PC-9 (cell line): ENCODE data around the gene GAL3ST1. TPM values are rescaled to one million over a fixed set of nuclear protein-coding genes. Genes with fewer than 3 reads are reported as not detected.

Experiments used
- BruUV-seq: library from RNA; stranded (reverse); fragments of 400-500 nt; replicated peaks from 2 replicates; lab custom pipeline; 2021; lab: Mats Ljungman, UMichigan
- CTCF ChIA-PET: fragments of 300-600 bp; sonication (Branson Sonifier 250); formaldehyde crosslinking; loops from one replicate; lab custom pipeline; 2022; ENCODE audit warnings: antibody characterized with exemption; lab: Charles Lee
- POLR2A ChIA-PET: fragments of 300-600 bp; sonication (Branson Sonifier 250); formaldehyde crosslinking; loops from one replicate; lab custom pipeline; 2022; ENCODE audit warnings: antibody characterized with exemption; ENCODE audit not compliant: unreplicated experiment; lab: Charles Lee
- DNase-seq, 2 experiments: peaks; one replicate each; pipeline versions ENCODE4 v3.0.0 to v3.0.0-alpha.2; 2015 to 2022; ENCODE audit warnings: mixed read lengths in 1 of 2
- H2AFZ ChIP-seq: fragments of 200-600 bp; sonication (generic); 2 replicates; pipeline ENCODE4 v1.8.1; 2017; ENCODE audit warnings: antibody characterized with exemption
- H3F3A ChIP-seq: fragments of 200-600 bp; sonication (generic); 2 replicates; pipeline ENCODE4 v1.8.1; 2017; ENCODE audit warnings: antibody characterized with exemption, mild to moderate bottlenecking, low read depth; ENCODE audit not compliant: insufficient read depth
- H3K27ac ChIP-seq: fragments of 200-600 bp; sonication (generic); 2 replicates; pipeline ENCODE4 v1.6.1; 2016; ENCODE audit warnings: mixed run types
- H3K27me3 ChIP-seq: fragments of 200-600 bp; sonication (generic); 2 replicates; pipeline ENCODE4 v1.6.1; 2016; ENCODE audit warnings: low read depth, mixed run types; ENCODE audit not compliant: insufficient read depth
- H3K36me3 ChIP-seq: fragments of 200-600 bp; sonication (generic); 2 replicates; pipeline ENCODE4 v1.6.1; 2016; ENCODE audit warnings: low read depth, mixed run types
- H3K4me1 ChIP-seq: fragments of 200-600 bp; sonication (generic); replicated peaks from 2 replicates; pipeline ENCODE4 v1.6.1; 2016; ENCODE audit warnings: mixed run types; ENCODE audit not compliant: insufficient read depth
- H3K4me2 ChIP-seq: fragments of 200-600 bp; sonication (generic); 2 replicates; pipeline ENCODE4 v1.6.1; 2017; ENCODE audit warnings: mixed run types
- H3K4me3 ChIP-seq: fragments of 200-600 bp; sonication (generic); 2 replicates; pipeline ENCODE4 v1.6.1; 2016; ENCODE audit warnings: mixed run types
- H3K79me2 ChIP-seq: fragments of 200-600 bp; sonication (generic); 2 replicates; pipeline ENCODE4 v1.6.1; 2017; ENCODE audit warnings: low read depth, mixed run types
- H3K9me2 ChIP-seq: fragments of 200-600 bp; sonication (generic); 2 replicates; pipeline ENCODE4 v1.8.1; 2017; ENCODE audit warnings: mild to moderate bottlenecking; ENCODE audit not compliant: insufficient read depth
- H3K9me3 ChIP-seq: fragments of 200-600 bp; sonication (generic); 2 replicates; pipeline ENCODE4 v1.8.1; 2016; ENCODE audit warnings: low read depth; ENCODE audit not compliant: insufficient read depth
- H4K20me1 ChIP-seq: fragments of 200-600 bp; sonication (generic); 2 replicates; pipeline ENCODE4 v1.8.1; 2017; ENCODE audit not compliant: insufficient read depth
- CTCF ChIP-seq: fragments of 200-600 bp; sonication (generic); conservative IDR thresholded peaks from 2 replicates; pipeline ENCODE4 v1.6.1; 2017; ENCODE audit warnings: mixed run types, antibody characterized with exemption, mild to moderate bottlenecking, moderate library complexity
- EZH2 ChIP-seq: fragments of 200-600 bp; sonication (generic); IDR thresholded peaks from 2 replicates; pipeline ENCODE4 v1.8.0; 2017; ENCODE audit warnings: antibody characterized with exemption, low read depth
- intact Hi-C: fragments of 100-400 bp; cut with micrococcal nuclease; formaldehyde crosslinking; loops from one replicate; pipeline ENCODE4 v1.10.0; 2022; ENCODE audit not compliant: unreplicated experiment
- total RNA-seq: library from RNA; stranded (reverse); gene quantifications from 2 replicates; pipeline ENCODE4 v1.2.3, GENCODE V29; 2021

GAL3ST1 gene
- total RNA-seq, 1 experiment from 2014 or later, result 0.52 TPM

DNA sequence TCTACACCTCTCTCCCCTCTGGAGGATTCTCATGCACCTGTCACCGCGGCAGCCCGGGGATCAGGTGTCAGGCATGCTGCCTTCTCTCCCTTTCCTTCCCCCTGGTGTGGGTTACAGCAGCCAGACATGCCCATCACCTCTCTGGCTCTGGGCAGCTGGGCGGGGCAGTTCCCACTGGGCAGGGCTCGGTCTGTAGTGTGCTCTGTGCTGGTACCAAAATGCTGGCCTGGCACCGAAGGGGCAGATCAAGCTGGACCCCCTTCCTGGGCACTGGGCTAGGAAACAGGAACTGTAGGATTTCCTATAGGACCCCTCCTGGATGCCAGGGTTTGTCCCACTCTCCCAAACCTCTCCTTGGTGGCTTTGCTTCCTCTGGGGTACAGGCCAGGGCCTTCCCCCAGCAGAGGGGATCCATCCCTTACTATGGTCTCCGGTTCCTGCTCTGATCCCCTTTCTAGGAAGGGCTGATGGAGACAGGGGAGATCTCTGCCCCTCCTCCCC, 821 bp downstream of the GAL3ST1 start:
- no TSS peak for BruUV-seq
- no peaks in the 10 kb centered on the region for H3K79me2 ChIP-seq
- no peaks in the 10 kb centered on the region for H3K9me2 ChIP-seq
- ChIA-PET POLR2A (no interaction called here), CTCF (no interaction called here)
- 0 out of 2 replicates have a peak, but pooled peaks cover 8% of the 10 kb centered on the region for H3K36me3 ChIP-seq
- no peak for TF ChIP-seq EZH2
- TF ChIP-seq CTCF, result no peak
- no peak for DNase-seq
- H2AFZ ChIP-seq, result no peak overlapping the region
- H3K27ac ChIP-seq, result no peak overlapping the region
- H3K27me3 ChIP-seq, result no peaks in the 10 kb centered on the region
- H4K20me1 ChIP-seq, result peaks cover 19% of the 10 kb centered on the region
- no peak overlapping the region for H3K4me2 ChIP-seq
- intact Hi-C loops, result no loop called here
- H3F3A ChIP-seq, result peaks cover 27% of the 10 kb centered on the region
- no peak overlapping the region for H3K4me3 ChIP-seq
- no peaks in the 10 kb centered on the region for H3K4me1 ChIP-seq
- H3K9me3 ChIP-seq, result no peaks in the 10 kb centered on the region

DNA sequence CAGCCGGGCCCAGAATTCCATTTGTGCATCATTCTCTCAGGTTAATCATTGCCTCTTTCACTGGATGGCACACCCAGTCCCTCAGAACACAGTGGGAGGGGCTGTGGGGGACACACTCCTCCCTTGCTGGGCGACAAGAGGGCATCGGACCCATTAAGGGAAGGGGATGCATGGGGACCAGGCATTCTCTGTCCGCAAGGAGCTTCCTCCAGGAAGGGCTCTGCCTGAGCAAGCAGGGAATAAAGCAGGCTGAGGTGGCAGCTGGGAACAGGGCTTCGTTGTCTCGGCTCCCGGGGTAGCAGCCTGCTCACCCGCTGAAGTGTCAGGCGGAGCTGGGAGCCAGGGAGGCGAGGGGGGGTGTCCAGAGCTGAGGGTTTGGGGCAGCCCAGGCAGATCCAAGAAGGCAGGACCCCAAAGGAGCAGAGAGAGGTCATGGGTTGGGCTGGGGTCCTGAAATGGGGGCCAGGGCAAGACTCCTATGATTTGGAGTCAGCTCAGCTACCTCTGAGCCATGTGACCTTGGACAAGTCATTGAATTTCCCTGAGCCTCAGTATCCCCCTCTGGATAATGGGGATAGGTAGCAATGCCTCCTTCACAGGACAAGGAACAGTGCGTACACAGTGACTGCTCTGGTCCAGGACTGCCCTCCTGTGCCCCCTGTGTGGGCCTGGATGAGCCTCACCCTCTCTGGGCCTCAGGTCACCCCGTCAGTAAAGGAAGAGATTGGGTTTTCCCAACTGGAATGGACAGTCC, 1.4 kb downstream of the GAL3ST1 start:
- no peaks in the 10 kb centered on the region for H3K27me3 ChIP-seq
- H3K4me2 ChIP-seq, result no peak overlapping the region
- no peaks in the 10 kb centered on the region for H3K79me2 ChIP-seq
- ChIA-PET CTCF (no interaction called here), POLR2A (no interaction called here)
- H2AFZ ChIP-seq, result no peak overlapping the region
- H4K20me1 ChIP-seq, result peaks cover 19% of the 10 kb centered on the region
- no peaks in the 10 kb centered on the region for H3K9me2 ChIP-seq
- 0 out of 2 replicates have a peak, but pooled peaks cover 6% of the 10 kb centered on the region for H3K36me3 ChIP-seq
- H3K4me3 ChIP-seq, result no peak overlapping the region
- DNase-seq, result no peak
- no peaks in the 10 kb centered on the region for H3K9me3 ChIP-seq
- BruUV-seq, result no TSS peak
- H3K4me1 ChIP-seq, result no peaks in the 10 kb centered on the region
- TF ChIP-seq EZH2 (no peak), CTCF (no peak)
- H3K27ac ChIP-seq, result no peak overlapping the region
- H3F3A ChIP-seq, result peaks cover 27% of the 10 kb centered on the region
- intact Hi-C loops, result no loop called here

DNA sequence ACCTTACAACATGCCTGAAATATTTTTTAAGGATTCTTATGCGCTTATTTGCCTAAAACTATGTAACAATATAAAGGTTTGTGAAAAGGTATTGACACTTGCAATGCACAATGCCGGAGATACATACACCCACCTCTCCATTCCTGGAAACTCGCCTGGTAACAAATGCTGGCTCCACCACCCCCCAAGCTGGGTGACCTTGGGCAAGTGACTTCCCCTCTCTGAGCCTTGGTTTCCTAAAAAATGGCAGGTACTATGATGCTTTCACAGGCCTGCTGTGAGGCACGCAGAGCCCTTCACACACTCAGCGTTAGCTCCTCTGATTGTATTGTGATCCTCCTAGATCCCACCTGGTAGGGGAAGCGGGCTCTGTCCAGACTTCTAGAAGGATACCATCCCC, 2.3 kb downstream of the GAL3ST1 start:
- Histone ChIP-seq H3K9me3 (no peaks in the 10 kb centered on the region), H3K4me3 (no peak overlapping the region), H4K20me1 (peaks cover 19% of the 10 kb centered on the region), H3K27ac (no peak overlapping the region), H3K27me3 (no peaks in the 10 kb centered on the region), H2AFZ (no peak overlapping the region), H3K4me2 (no peak overlapping the region), H3K4me1 (no peaks in the 10 kb centered on the region), H3F3A (peaks cover 26% of the 10 kb centered on the region), H3K9me2 (no peaks in the 10 kb centered on the region), H3K36me3 (no peaks in the 10 kb centered on the region), H3K79me2 (no peaks in the 10 kb centered on the region)
- no TSS peak for BruUV-seq
- DNase-seq, result no peak
- TF ChIP-seq CTCF (no peak), EZH2 (no peak)
- ChIA-PET CTCF (no interaction called here), POLR2A (no interaction called here)
- intact Hi-C loops, result no loop called here
